Measurements from ENCODE around the gene NDUFB6. TPM values are rescaled to one million over a fixed set of nuclear protein-coding genes. Genes with fewer than 3 reads are reported as not detected.

The NDUFB6 gene
- polyA plus RNA-seq, 1 donor from 2014 or later: 62.6 TPM

- H3K27me3 Mint-ChIP-seq: peaks cover 7% of the 10 kb centered on the region
- H3K4me3 Mint-ChIP-seq: peak overlapping the region in 1 of 4 donors; percentile 6
- no peak overlapping the region for H3K27ac Mint-ChIP-seq
- H3K4me1 Mint-ChIP-seq: peaks cover 0 to 5% (median 5%) of the 10 kb centered on the region in 3 donors
- H3K9me3 Mint-ChIP-seq: no peaks in the 10 kb centered on the region
- no peaks in the 10 kb centered on the region for H3K36me3 Mint-ChIP-seq
Observed at GRCh38 chr9:32579706-32580331, 6.9 kb upstream of the NDUFB6 start.

GRCh38 chr9:32578976-32579375 lies 6.0 kb upstream of the NDUFB6 start:
- Mint-ChIP-seq H3K36me3 (no peaks in the 10 kb centered on the region), H3K4me3 (no peak overlapping the region), H3K9me3 (no peaks in the 10 kb centered on the region), H3K27me3 (peaks cover 5% of the 10 kb centered on the region), H3K27ac (no peak overlapping the region), H3K4me1 (peaks cover 2 to 5% (median 5%) of the 10 kb centered on the region in 3 donors)

GRCh38 chr9:32577316-32577715 lies 4.4 kb upstream of the NDUFB6 start:
- Mint-ChIP-seq H3K4me3 (no peak overlapping the region), H3K27ac (no peak overlapping the region), H3K4me1 (peaks cover 8 to 15% (median 12%) of the 10 kb centered on the region in 3 donors), H3K27me3 (peaks cover 5% of the 10 kb centered on the region), H3K36me3 (no peaks in the 10 kb centered on the region), H3K9me3 (no peaks in the 10 kb centered on the region)

- no peaks in the 10 kb centered on the region for H3K9me3 Mint-ChIP-seq
Observed at GRCh38 chr9:32574858-32575257, 1.9 kb upstream of the NDUFB6 start.

GRCh38 chr9:32573821-32574220 lies 862 bp upstream of the NDUFB6 start:
- Mint-ChIP-seq H3K27me3 (peaks cover 3% of the 10 kb centered on the region), H3K4me3 (peak overlapping the region; percentile 96 to 100 (median 98)), H3K36me3 (peaks cover 1% of the 10 kb centered on the region), H3K27ac (peak overlapping the region; percentile 22 to 98 (median 92)), H3K4me1 (peaks cover 15 to 18% (median 15%) of the 10 kb centered on the region in 3 donors), H3K9me3 (no peaks in the 10 kb centered on the region)

More at GRCh38 chr9:32574858-32575257, 1.9 kb upstream of the NDUFB6 start:
- Mint-ChIP-seq H3K4me3 (peak overlapping the region in 1 of 4 donors; percentile 9), H3K27me3 (peaks cover 3% of the 10 kb centered on the region), H3K36me3 (peaks cover 1% of the 10 kb centered on the region), H3K27ac (no peak overlapping the region), H3K4me1 (peaks cover 12 to 22% (median 19%) of the 10 kb centered on the region in 3 donors)

- H3K9me3 Mint-ChIP-seq: no peaks in the 10 kb centered on the region
- H3K4me3 Mint-ChIP-seq: peak overlapping the region; percentile 96 to 100 (median 98)
- peaks cover 15 to 20% (median 15%) of the 10 kb centered on the region in 3 donors for H3K4me1 Mint-ChIP-seq
- no peaks in the 10 kb centered on the region for H3K27me3 Mint-ChIP-seq
- H3K36me3 Mint-ChIP-seq: peaks cover 1% of the 10 kb centered on the region
- peak overlapping the region; percentile 92 to 98 (median 98) for H3K27ac Mint-ChIP-seq
Observed at GRCh38 chr9:32571969-32572899, 725 bp downstream of the NDUFB6 start.

- Mint-ChIP-seq H3K27ac (peak overlapping the region in 2 of 3 donors; percentile 76 to 80), H3K36me3 (peaks cover 1% of the 10 kb centered on the region), H3K4me3 (no peak overlapping the region), H3K4me1 (peaks cover 15 to 20% (median 15%) of the 10 kb centered on the region in 3 donors), H3K9me3 (no peaks in the 10 kb centered on the region), H3K27me3 (no peaks in the 10 kb centered on the region)
Observed at GRCh38 chr9:32570262-32570661, 2.7 kb downstream of the NDUFB6 start.

- Mint-ChIP-seq H3K9me3 (no peaks in the 10 kb centered on the region), H3K36me3 (peaks cover 2% of the 10 kb centered on the region), H3K27me3 (no peaks in the 10 kb centered on the region), H3K27ac (peak overlapping the region in 1 of 3 donors; percentile 69), H3K4me1 (peaks cover 4 to 12% (median 8%) of the 10 kb centered on the region in 3 donors), H3K4me3 (no peak overlapping the region)
Observed at GRCh38 chr9:32566770-32567169, 6.2 kb downstream of the NDUFB6 start.

- Mint-ChIP-seq H3K4me3 (no peak overlapping the region), H3K36me3 (peaks cover 3% of the 10 kb centered on the region), H3K27ac (no peak overlapping the region), H3K9me3 (no peaks in the 10 kb centered on the region), H3K27me3 (no peaks in the 10 kb centered on the region), H3K4me1 (peaks cover 6 to 12% (median 10%) of the 10 kb centered on the region in 3 donors)
Observed at GRCh38 chr9:32565967-32566366, 7.0 kb downstream of the NDUFB6 start.

- Mint-ChIP-seq H3K4me3 (peak overlapping the region in 1 of 4 donors; percentile 61), H3K4me1 (peaks cover 24 to 30% (median 30%) of the 10 kb centered on the region in 3 donors), H3K9me3 (no peaks in the 10 kb centered on the region), H3K27ac (peak overlapping the region; percentile 28 to 85 (median 60)), H3K27me3 (no peaks in the 10 kb centered on the region), H3K36me3 (peaks cover 3% of the 10 kb centered on the region)
Observed at GRCh38 chr9:32558408-32558934, 14.5 kb downstream of the NDUFB6 start.

- Mint-ChIP-seq H3K36me3 (peaks cover 2% of the 10 kb centered on the region), H3K9me3 (no peaks in the 10 kb centered on the region), H3K27ac (peak overlapping the region in 2 of 3 donors; percentile 39 to 81), H3K4me1 (peaks cover 31 to 39% (median 33%) of the 10 kb centered on the region in 3 donors), H3K27me3 (no peaks in the 10 kb centered on the region), H3K4me3 (no peak overlapping the region)
Observed at GRCh38 chr9:32554591-32554990, 18.4 kb downstream of the NDUFB6 start.

- Mint-ChIP-seq H3K27me3 (no peaks in the 10 kb centered on the region), H3K27ac (peak overlapping the region in 2 of 3 donors; percentile 39 to 92), H3K4me1 (peaks cover 27 to 38% (median 33%) of the 10 kb centered on the region in 3 donors), H3K4me3 (peak overlapping the region in 1 of 4 donors; percentile 99), H3K36me3 (peaks cover 2% of the 10 kb centered on the region), H3K9me3 (no peaks in the 10 kb centered on the region)
Observed at GRCh38 chr9:32554107-32554506, 18.9 kb downstream of the NDUFB6 start.

- no peaks in the 10 kb centered on the region for H3K9me3 Mint-ChIP-seq
- H3K27me3 Mint-ChIP-seq: no peaks in the 10 kb centered on the region
- peaks cover 28 to 36% (median 33%) of the 10 kb centered on the region in 3 donors for H3K4me1 Mint-ChIP-seq
- peak within 1 kb of the TSS; percentile 92 to 97 (median 97) for H3K27ac Mint-ChIP-seq
- H3K4me3 Mint-ChIP-seq: peak within 1 kb of the TSS; percentile 96 to 99 (median 98)
- peaks cover 5% of the 10 kb centered on the region for H3K36me3 Mint-ChIP-seq
Observed at GRCh38 chr9:32552172-32552872, 20.6 kb downstream of the NDUFB6 start, which contains the start of the genes SMIM27 and TOPORS. TSS of gene SMIM27 (plus strand) at chr9:32552327. CDS start at chr9:32552435, 108 bp downstream. TSS of gene TOPORS (minus strand) at chr9:32552586. CDS start at chr9:32552436, 150 bp downstream.
